ENCODE data around the gene POLR1G.

POLR1G gene

DNA sequence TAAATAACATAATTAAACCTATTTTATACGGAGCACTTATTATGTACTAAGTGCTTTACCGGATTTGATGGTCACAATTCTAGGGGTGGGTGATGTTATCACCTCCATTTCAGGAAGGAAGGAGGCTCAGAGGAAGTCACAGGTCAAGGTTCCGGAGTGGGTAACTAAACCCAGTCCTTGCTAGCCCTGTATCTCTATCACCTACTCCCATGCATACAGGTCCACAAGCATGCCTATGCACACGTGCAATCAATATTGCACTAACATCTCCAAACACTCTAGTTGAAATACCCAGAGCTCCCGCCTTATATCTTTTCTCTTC lies 43.5 kb downstream of the POLR1G start:
- TF ChIP-seq, protein P1, sequence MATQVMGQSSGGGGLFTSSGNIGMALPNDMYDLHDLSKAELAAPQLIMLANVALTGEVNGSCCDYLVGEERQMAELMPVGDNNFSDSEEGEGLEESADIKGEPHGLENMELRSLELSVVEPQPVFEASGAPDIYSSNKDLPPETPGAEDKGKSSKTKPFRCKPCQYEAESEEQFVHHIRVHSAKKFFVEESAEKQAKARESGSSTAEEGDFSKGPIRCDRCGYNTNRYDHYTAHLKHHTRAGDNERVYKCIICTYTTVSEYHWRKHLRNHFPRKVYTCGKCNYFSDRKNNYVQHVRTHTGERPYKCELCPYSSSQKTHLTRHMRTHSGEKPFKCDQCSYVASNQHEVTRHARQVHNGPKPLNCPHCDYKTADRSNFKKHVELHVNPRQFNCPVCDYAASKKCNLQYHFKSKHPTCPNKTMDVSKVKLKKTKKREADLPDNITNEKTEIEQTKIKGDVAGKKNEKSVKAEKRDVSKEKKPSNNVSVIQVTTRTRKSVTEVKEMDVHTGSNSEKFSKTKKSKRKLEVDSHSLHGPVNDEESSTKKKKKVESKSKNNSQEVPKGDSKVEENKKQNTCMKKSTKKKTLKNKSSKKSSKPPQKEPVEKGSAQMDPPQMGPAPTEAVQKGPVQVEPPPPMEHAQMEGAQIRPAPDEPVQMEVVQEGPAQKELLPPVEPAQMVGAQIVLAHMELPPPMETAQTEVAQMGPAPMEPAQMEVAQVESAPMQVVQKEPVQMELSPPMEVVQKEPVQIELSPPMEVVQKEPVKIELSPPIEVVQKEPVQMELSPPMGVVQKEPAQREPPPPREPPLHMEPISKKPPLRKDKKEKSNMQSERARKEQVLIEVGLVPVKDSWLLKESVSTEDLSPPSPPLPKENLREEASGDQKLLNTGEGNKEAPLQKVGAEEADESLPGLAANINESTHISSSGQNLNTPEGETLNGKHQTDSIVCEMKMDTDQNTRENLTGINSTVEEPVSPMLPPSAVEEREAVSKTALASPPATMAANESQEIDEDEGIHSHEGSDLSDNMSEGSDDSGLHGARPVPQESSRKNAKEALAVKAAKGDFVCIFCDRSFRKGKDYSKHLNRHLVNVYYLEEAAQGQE (IDR thresholded peaks at IDR 0.05; ENCODE audit: insufficient read depth in 1 of 2, low read depth in 2 of 2, low read length in 2 of 2): no peak
- TF ChIP-seq FOXP2 (optimal IDR thresholded peaks at IDR 0.05; ENCODE audit: borderline replicate concordance, extremely low read depth, extremely low read length, insufficient read depth) (no peak), POLR2AphosphoS5 (IDR thresholded peaks at IDR 0.05; ENCODE audit: low read depth, low read length) (no peak), SIN3A (IDR thresholded peaks at IDR 0.05; ENCODE audit: borderline replicate concordance, insufficient read depth, low read length) (no peak), TAF1 (IDR thresholded peaks at IDR 0.05; ENCODE audit: borderline replicate concordance, insufficient read depth, low read length) (no peak)

DNA sequence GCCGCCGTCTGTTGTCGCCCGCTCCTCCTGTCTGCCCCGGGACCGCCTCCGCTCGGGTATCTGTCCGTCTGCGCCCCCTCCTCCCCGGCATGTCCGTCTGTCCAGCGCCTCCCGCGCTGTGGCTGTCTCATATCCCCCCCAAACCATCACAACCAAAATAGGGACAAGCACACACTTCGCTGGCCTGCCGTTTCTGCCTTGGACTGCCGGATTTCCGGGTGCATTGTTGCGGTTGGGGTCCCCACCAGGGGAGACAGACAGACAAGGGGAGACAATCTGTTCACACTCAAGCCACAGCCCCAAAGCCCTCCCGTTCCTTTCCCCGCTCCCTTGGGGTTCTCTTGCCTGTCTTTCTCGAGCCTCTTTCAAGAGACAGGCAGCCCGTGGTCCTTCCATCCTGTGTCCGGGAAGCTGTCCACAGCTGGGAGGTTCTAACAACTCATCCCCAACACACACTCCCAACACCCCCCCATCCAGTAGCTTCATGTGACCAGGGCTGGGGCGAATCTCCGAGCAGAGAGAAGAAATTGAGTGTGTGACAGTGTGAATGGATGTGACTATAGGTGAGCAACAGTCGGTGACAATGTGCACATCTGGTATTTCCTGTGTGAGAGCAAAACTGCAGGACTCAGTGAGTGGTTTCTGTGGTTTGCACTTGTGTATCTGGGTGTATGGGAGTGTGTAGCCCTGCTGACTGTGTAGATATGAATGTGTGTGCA lies 44.8 kb downstream of the POLR1G start:
- TF ChIP-seq, protein P1 (IDR thresholded peaks at IDR 0.05; ENCODE audit: insufficient read depth in 1 of 2, low read depth in 2 of 2, low read length in 2 of 2): 0 out of 4 replicates have a peak, but pooled peaks of 1 of the 2 experiments have one; percentile 32
- no peak for TF ChIP-seq TAF1 (IDR thresholded peaks at IDR 0.05; ENCODE audit: borderline replicate concordance, insufficient read depth, low read length)

GRCh38 chr19:45451850-45452387 lies 45.5 kb downstream of the POLR1G start:
- no peak for TF ChIP-seq POLR2AphosphoS5 (IDR thresholded peaks at IDR 0.05; ENCODE audit: low read depth, low read length)

- peak; percentile 19 for TF ChIP-seq FOXP2 (optimal IDR thresholded peaks at IDR 0.05; ENCODE audit: borderline replicate concordance, extremely low read depth, extremely low read length, insufficient read depth)
- TF ChIP-seq, protein P1 (IDR thresholded peaks at IDR 0.05; ENCODE audit: insufficient read depth in 1 of 2, low read depth in 2 of 2, low read length in 2 of 2): peak; percentile 62 to 67; a peak in 2 of 4 replicates
- TF ChIP-seq SIN3A (IDR thresholded peaks at IDR 0.05; ENCODE audit: borderline replicate concordance, insufficient read depth, low read length): peak; percentile 95; the same call in 1 of the 2 replicates
- no peak for TF ChIP-seq TAF1 (IDR thresholded peaks at IDR 0.05; ENCODE audit: borderline replicate concordance, insufficient read depth, low read length)
Measured at GRCh38 chr19:45455707-45456499, 49.5 kb downstream of the POLR1G start.

GRCh38 chr19:45456500-45456815 lies 50.0 kb downstream of the POLR1G start:
- TF ChIP-seq TAF1 (IDR thresholded peaks at IDR 0.05; ENCODE audit: borderline replicate concordance, insufficient read depth, low read length): no peak
- no peak for TF ChIP-seq POLR2AphosphoS5 (IDR thresholded peaks at IDR 0.05; ENCODE audit: low read depth, low read length)
- TF ChIP-seq, protein P1 (IDR thresholded peaks at IDR 0.05; ENCODE audit: insufficient read depth in 1 of 2, low read depth in 2 of 2, low read length in 2 of 2): no peak
- TF ChIP-seq FOXP2 (optimal IDR thresholded peaks at IDR 0.05; ENCODE audit: borderline replicate concordance, extremely low read depth, extremely low read length, insufficient read depth): no peak
- TF ChIP-seq SIN3A (IDR thresholded peaks at IDR 0.05; ENCODE audit: borderline replicate concordance, insufficient read depth, low read length): no peak

All from PFSK-1 (cell line).